GM12878 (cell line): ENCODE data around the gene BAG5. TPM values are rescaled to one million over a fixed set of nuclear protein-coding genes. Genes with fewer than 3 reads are reported as not detected.

Source experiments
- ATAC-seq: fragments of 200-7000 bp; cut with Tn5 transposase; 3 replicates; pipeline ENCODE4 v1.9.1; 2020; ENCODE audit warnings: mild to moderate bottlenecking, moderate library complexity
- BruUV-seq: library from RNA; stranded (reverse); fragments of 400-500 nt; replicated peaks from 2 replicates; lab custom pipeline; 2021; lab: Mats Ljungman, UMichigan
- CTCF ChIA-PET: fragments of 300-600 bp; sonication (Branson Sonifier 250); formaldehyde crosslinking; extraction: SDS; loops from one replicate; lab custom pipeline; 2021; ENCODE audit warnings: inconsistent platforms; lab: Yijun Ruan, JAX
- POLR2A ChIA-PET: fragments of 350-600 bp; formaldehyde crosslinking; extraction: SDS; loops from one replicate; lab custom pipeline; 2021; ENCODE audit warnings: inconsistent platforms; lab: Charles Lee
- RAD21 ChIA-PET: fragments of 300-600 bp; sonication (Branson Sonifier 250); formaldehyde crosslinking; loops from one replicate; lab custom pipeline; 2023; ENCODE audit warnings: antibody characterized with exemption; ENCODE audit not compliant: unreplicated experiment; lab: Charles Lee
- SMC1A ChIA-PET: fragments of 300-600 bp; sonication (Branson Sonifier 250); formaldehyde crosslinking; loops from one replicate; lab custom pipeline; 2023; ENCODE audit not compliant: unreplicated experiment, uncharacterized antibody; lab: Charles Lee
- DNase-seq: peaks from one replicate; pipeline ENCODE4 v3.0.0-alpha.2; 2011; ENCODE audit warnings: low read depth, low spot score
- FAIRE-seq: peaks from 3 replicates; lab custom pipeline; 2011; peaks lifted over from hg19 to GRCh38; lab: Jason Lieb, UNC
- H2AFZ ChIP-seq: 2 replicates; pipeline ENCODE4 v1.6.0; 2011; ENCODE audit warnings: low read depth, low read length, control low read depth; ENCODE audit not compliant: control insufficient read depth
- H3K27ac ChIP-seq: 2 replicates; pipeline ENCODE4 v1.5.1; 2011; ENCODE audit warnings: control low read depth; ENCODE audit not compliant: control insufficient read depth, insufficient read depth
- H3K27me3 ChIP-seq, 2 experiments: replicated peaks in 1 of 2; 2 replicates each; pipeline versions ENCODE4 v1.6.0 to v1.6.1; 2011; ENCODE audit warnings: low read length in 1 of 2; ENCODE audit not compliant: control insufficient read depth in 2 of 2, insufficient read depth in 2 of 2
- H3K36me3 ChIP-seq, 2 experiments: 2 replicates each; pipeline ENCODE4 v1.5.1; 2011; ENCODE audit warnings: low read length in 1 of 2; ENCODE audit not compliant: control insufficient read depth in 2 of 2, insufficient read depth in 2 of 2
- H3K4me1 ChIP-seq: 2 replicates; pipeline ENCODE4 v1.6.1; 2011; ENCODE audit warnings: mild to moderate bottlenecking, low read length, moderate library complexity, mixed read lengths; ENCODE audit not compliant: control insufficient read depth, insufficient read depth
- H3K4me2 ChIP-seq: 2 replicates; pipeline ENCODE4 v1.6.0; 2011; ENCODE audit warnings: control low read depth; ENCODE audit not compliant: control insufficient read depth, insufficient read depth
- H3K4me3 ChIP-seq: fragments of 200-600 bp; sonication (generic); 2 replicates; pipeline ENCODE4 v1.5.1; 2016
- H3K79me2 ChIP-seq: 2 replicates; pipeline ENCODE4 v1.6.0; 2011; ENCODE audit warnings: low read length; ENCODE audit not compliant: control insufficient read depth, insufficient read depth
- H3K9ac ChIP-seq: 2 replicates; pipeline ENCODE4 v1.8.0; 2011; ENCODE audit warnings: low read length, control low read depth, mixed read lengths; ENCODE audit not compliant: control insufficient read depth, insufficient read depth
- H3K9me3 ChIP-seq: replicated peaks from 3 replicates; pipeline ENCODE4 v1.5.1; 2011; ENCODE audit warnings: mild to moderate bottlenecking, low read length; ENCODE audit not compliant: control insufficient read depth, insufficient read depth
- H4K20me1 ChIP-seq: 2 replicates; pipeline ENCODE4 v1.6.0; 2011; ENCODE audit not compliant: control insufficient read depth, insufficient read depth
- FOXM1 ChIP-seq: IDR thresholded peaks from 2 replicates; pipeline ENCODE4 v1.6.1; 2012; ENCODE audit warnings: low read depth, mild to moderate bottlenecking, inconsistent platforms, low read length, moderate library complexity
- HDAC6 ChIP-seq: fragments of 200-600 bp; sonication (generic); IDR thresholded peaks from one replicate; pipeline ENCODE4 v1.8.0; 2017; ENCODE audit warnings: antibody characterized with exemption; ENCODE audit not compliant: unreplicated experiment
- MXI1 ChIP-seq: fragments of 150-350 bp; IDR thresholded peaks from 2 replicates; pipeline ENCODE4 v1.6.1; 2011; ENCODE audit warnings: low read depth, mild to moderate bottlenecking, inconsistent platforms, low read length, improper control_type of control experiment
- NR2C2 ChIP-seq: IDR thresholded peaks from 2 replicates; pipeline ENCODE4 v1.6.1; 2011; ENCODE audit warnings: borderline replicate concordance, low read depth; ENCODE audit not compliant: control insufficient read depth, insufficient read length
- SMAD1 ChIP-seq: fragments of 450-650 bp; IDR thresholded peaks from 2 replicates; pipeline ENCODE4 v1.6.1; 2018; ENCODE audit warnings: mild to moderate bottlenecking, low read depth; ENCODE audit not compliant: partially characterized antibody
- ZBED1 ChIP-seq: IDR thresholded peaks from 2 replicates; pipeline ENCODE4 v1.6.1; 2016; ENCODE audit warnings: borderline replicate concordance
- ZNF592 ChIP-seq: fragments of 450-650 bp; IDR thresholded peaks from 2 replicates; pipeline ENCODE4 v1.6.1; 2017; ENCODE audit warnings: mild to moderate bottlenecking, moderate library complexity
- WGBS: methylation state at CpG from one replicate; pipeline ENCODE4 v1.1.6; 2016; ENCODE audit warnings: low lambda C conversion rate; ENCODE audit not compliant: insufficient replicate concordance, insufficient coverage; ENCODE audit errors: missing lambda C conversion rate; 5-methylcytosine and 5-hydroxymethylcytosine counted together
- in situ Hi-C: fragments of 300-500 bp; cut with MboI; formaldehyde crosslinking; loops from 9 replicates; pipeline ENCODE4 v1.14.3; 2018; ENCODE audit warnings: mixed read lengths
- intact Hi-C: fragments of 100-400 bp; cut with micrococcal nuclease; formaldehyde crosslinking; loops from one replicate; pipeline ENCODE4 v1.14.2; 2022; ENCODE audit not compliant: unreplicated experiment
- polyA plus RNA-seq, 11 experiments: library from polyadenylated mRNA; depleted of rRNA in 4 of 11; unstranded in 6 of 11; stranded (reverse) in 5 of 11; fragments of >200 nt; fragmentation: Nextera tagmentation in 4 of 11; fragmentation: Illumina TruSeq in 1 of 11; extraction: Ambion mirVana in 4 of 11; extraction: Trizol in 1 of 11; gene quantifications; 1 replicate in 1 of 11; 2 replicates in 10 of 11; pipeline versions ENCODE4 v1.2.1 to v1.2.3, GENCODE V29; 2011 to 2016; ENCODE audit warnings: inconsistent platforms in 2 of 11, missing spikeins in 2 of 11, low read depth in 1 of 11
- total RNA-seq, 4 experiments: library from RNA; depleted of rRNA in 3 of 4; stranded (reverse); fragments of >200 nt in 3 of 4; fragmentation: Illumina TruSeq in 1 of 4; extraction: Trizol in 1 of 4; gene quantifications; 2 replicates each; pipeline versions ENCODE4 v1.2.1 to v1.2.3, GENCODE V29; 2013 to 2021

BAG5 gene
- total and polyA plus RNA-seq, 10 of the 15 experiments (the other 5 are each of a cell fraction or from before 2014, with no cell fraction given): 9.9 to 30.5 (median 20.1) TPM

- no peak for TF ChIP-seq NR2C2
- TF ChIP-seq, all 136 proteins: peak for 0
These were observed 11.1 kb downstream of the BAG5 start (continued) for GRCh38 chr14:103551338-103551762.

GRCh38 chr14:103550451-103551337 lies 11.8 kb downstream of the BAG5 start:
- Histone ChIP-seq H2AFZ (no peak overlapping the region), H3K9ac (no peak overlapping the region), H3K9me3 (no peaks in the 10 kb centered on the region), H3K27ac (no peak overlapping the region), H3K4me2 (no peak overlapping the region), H3K4me3 (no peak overlapping the region), H4K20me1 (no peaks in the 10 kb centered on the region), H3K4me1 (no peaks in the 10 kb centered on the region), H3K36me3 (no peaks in the 10 kb centered on the region), H3K79me2 (no peaks in the 10 kb centered on the region), H3K27me3 (no peaks in the 10 kb centered on the region)
- in situ Hi-C loops: no loop called here
- TF ChIP-seq ZBED1: no peak
- no peak for TF ChIP-seq HDAC6
- no peak for TF ChIP-seq MXI1
- no peak for TF ChIP-seq ZNF592
- no peak for TF ChIP-seq FOXM1
- no peak for TF ChIP-seq SMAD1
- ChIA-PET RAD21 (interaction anchor here (1.5 kb wide), 1 partner anchor 29 kb away, joined by 5 read pairs; the partner anchor contains the start of gene CKB), POLR2A (interaction anchor here (0.5 kb wide), 1 partner anchor 1788 kb away, joined by 3 read pairs; no protein-coding TSS in a partner anchor), CTCF (interaction anchor here (1.3 kb wide), 1 partner anchor 19 kb away, joined by 4 read pairs; no protein-coding TSS in a partner anchor), SMC1A (no interaction called here)
- 77% methylated on average over 20 of the region's 22 CpGs for WGBS
- no peak for ATAC-seq
- no peak for DNase-seq
- intact Hi-C loops: no loop called here
- no TSS peak for BruUV-seq
- no peak for FAIRE-seq
